HUES48 (cell line): ENCODE results near the gene MYPOP.
A peak's percentile ranks its signal among the peaks of the same experiment; 100 is the strongest.

ENCODE experiments used
- H3K27ac ChIP-seq: one replicate; pipeline ENCODE4 v1.7.0; 2013; ENCODE audit warnings: low read depth, low read length, inconsistent platforms
- H3K27me3 ChIP-seq: 2 replicates; pipeline ENCODE4 v1.6.1; 2013; ENCODE audit warnings: mild to moderate bottlenecking, low read length; ENCODE audit not compliant: control insufficient read depth, insufficient read depth
- H3K36me3 ChIP-seq: 2 replicates; pipeline ENCODE4 v1.6.1; 2013; ENCODE audit warnings: low read length; ENCODE audit not compliant: control insufficient read depth, insufficient read depth
- H3K4me1 ChIP-seq: 2 replicates; pipeline ENCODE4 v1.6.1; 2013; ENCODE audit warnings: mild to moderate bottlenecking, low read length; ENCODE audit not compliant: control insufficient read depth, insufficient read depth
- H3K4me3 ChIP-seq: 2 replicates; pipeline ENCODE4 v1.5.1; 2013; ENCODE audit warnings: mild to moderate bottlenecking, low read depth, low read length
- H3K9ac ChIP-seq: 2 replicates; pipeline ENCODE4 v1.6.1; 2013; ENCODE audit warnings: mild to moderate bottlenecking, low read depth, low read length, moderate library complexity
- H3K9me3 ChIP-seq: 2 replicates; pipeline ENCODE4 v1.6.1; 2013; ENCODE audit warnings: low read length; ENCODE audit not compliant: control insufficient read depth, insufficient read depth

The MYPOP gene

GRCh38 chr19:45881909-45882528 is 20.4 kb downstream of the MYPOP start:
- Histone ChIP-seq H3K27ac (peak overlapping the region; percentile 89), H3K9me3 (no peaks in the 10 kb centered on the region), H3K27me3 (no peaks in the 10 kb centered on the region), H3K4me3 (peak overlapping the region; percentile 66), H3K9ac (peak overlapping the region; percentile 35; the same call in 1 of the 2 replicates), H3K4me1 (peaks cover 17% of the 10 kb centered on the region), H3K36me3 (no peaks in the 10 kb centered on the region)

DNA sequence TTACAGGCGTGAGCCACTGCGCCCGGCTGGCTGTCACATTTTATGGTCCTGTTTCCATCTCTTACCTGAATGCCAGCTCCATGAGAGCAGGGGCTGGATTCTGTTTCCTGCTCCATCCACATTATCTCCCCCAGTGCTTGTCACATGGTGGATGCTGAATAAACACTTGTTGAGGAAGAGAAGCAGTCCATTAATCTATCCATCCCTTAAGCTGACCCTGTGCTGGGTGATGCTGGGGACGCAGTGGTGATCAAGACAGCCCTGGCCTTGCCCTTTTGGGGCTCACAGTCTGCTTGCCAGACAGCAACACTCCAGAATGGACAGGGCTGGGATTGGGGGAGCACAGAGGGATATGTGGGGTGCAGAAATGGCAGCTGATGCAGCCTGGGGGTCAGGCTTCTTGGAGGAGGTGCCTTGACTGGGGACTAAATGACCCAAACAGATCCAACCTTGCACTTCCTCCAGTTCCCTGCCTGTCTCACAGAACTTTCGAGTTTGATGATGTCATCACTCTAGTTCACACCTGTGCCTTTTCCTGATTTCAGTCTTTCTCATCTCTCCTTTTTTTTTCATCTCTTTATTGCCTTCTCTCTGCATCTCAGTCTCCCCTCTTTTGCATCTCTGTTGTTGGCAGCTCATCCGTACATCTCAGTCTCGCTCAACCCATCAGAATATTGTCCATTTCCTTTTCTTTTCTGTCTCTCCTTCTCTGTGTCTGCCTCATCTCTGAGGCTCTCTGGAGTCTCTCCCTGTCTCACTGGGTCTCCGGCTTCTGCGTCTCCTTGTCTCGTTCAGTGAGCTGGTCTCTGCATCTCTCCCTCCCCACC is 21.1 kb downstream of the MYPOP start:
- Histone ChIP-seq H3K27me3 (no peaks in the 10 kb centered on the region), H3K9me3 (no peaks in the 10 kb centered on the region), H3K4me3 (peak overlapping the region; percentile 66), H3K27ac (peak overlapping the region; percentile 34), H3K4me1 (peaks cover 19% of the 10 kb centered on the region), H3K9ac (no peak overlapping the region), H3K36me3 (no peaks in the 10 kb centered on the region)

DNA sequence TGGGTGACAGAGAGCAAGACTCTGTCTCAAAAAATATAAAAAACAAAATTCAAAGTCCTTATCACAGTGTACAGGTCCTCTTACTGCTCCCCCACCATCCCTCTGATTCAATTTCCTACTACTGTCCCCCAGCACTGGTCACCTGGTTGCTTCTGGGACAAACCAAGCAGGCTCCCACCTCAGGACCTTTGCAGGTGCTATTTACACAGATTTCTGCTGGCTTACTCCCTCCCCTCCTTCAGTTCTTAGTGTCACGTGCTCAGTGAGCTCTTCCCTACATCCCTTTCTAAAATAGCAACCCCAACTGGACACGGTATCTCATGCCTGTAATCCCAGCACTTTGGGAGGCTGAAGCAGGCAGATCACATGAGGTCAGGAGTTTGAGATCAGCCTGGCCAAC is 22.4 kb downstream of the MYPOP start:
- no peak overlapping the region for H3K4me3 ChIP-seq
- H3K4me1 ChIP-seq, result peaks cover 22% of the 10 kb centered on the region
- H3K36me3 ChIP-seq, result no peaks in the 10 kb centered on the region
- no peak overlapping the region for H3K9ac ChIP-seq
- no peak overlapping the region for H3K27ac ChIP-seq
- H3K9me3 ChIP-seq, result no peaks in the 10 kb centered on the region
- no peaks in the 10 kb centered on the region for H3K27me3 ChIP-seq

- H3K4me1 ChIP-seq, result peaks cover 22% of the 10 kb centered on the region
- no peaks in the 10 kb centered on the region for H3K9me3 ChIP-seq
- H3K9ac ChIP-seq, result no peak overlapping the region
- no peak overlapping the region for H3K27ac ChIP-seq
- H3K4me3 ChIP-seq, result no peak overlapping the region
- no peaks in the 10 kb centered on the region for H3K36me3 ChIP-seq
- H3K27me3 ChIP-seq, result no peaks in the 10 kb centered on the region
These were observed 23.4 kb downstream of the MYPOP start for GRCh38 chr19:45879055-45879454.

DNA sequence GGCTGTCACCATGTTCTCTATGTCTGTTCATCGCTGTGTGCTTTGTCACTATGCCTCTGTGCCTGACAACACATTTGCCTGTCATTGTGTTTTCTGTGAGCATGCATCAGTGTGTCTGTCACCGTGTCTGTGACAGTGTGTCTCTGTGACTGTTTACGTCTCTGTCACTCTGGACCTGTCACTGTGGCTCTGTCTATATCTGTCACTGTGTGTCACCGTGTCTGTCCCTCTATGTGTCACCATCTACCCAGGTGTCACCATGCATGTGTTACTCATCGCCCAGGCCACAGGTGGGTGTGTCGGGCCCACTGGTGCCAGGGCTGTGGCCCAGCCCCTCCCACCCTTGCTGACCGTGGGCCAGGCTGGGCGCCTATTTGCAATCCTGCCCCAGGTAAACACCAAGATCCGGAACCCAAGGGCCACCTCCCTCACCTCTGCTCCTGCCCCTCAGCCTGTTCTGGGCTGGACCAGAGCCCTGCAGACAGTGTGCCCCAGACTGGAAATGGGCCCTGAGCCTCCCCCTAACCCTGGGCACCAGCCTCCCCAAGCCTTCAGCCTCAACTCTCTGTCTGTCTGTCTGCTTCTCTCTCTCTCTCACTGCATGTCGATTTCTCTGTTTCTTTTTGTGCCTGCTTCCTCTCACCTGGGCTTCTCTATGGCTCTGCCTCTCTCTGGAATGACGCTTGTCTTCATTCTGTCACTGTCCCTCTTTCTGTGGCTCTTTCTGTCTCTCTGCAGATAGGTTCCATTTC is 24.2 kb downstream of the MYPOP start:
- no peaks in the 10 kb centered on the region for H3K9me3 ChIP-seq
- H3K4me1 ChIP-seq, result peaks cover 22% of the 10 kb centered on the region
- peaks cover 3% of the 10 kb centered on the region for H3K36me3 ChIP-seq
- no peaks in the 10 kb centered on the region for H3K27me3 ChIP-seq
- no peak overlapping the region for H3K4me3 ChIP-seq
- no peak overlapping the region for H3K9ac ChIP-seq
- H3K27ac ChIP-seq, result no peak overlapping the region

DNA sequence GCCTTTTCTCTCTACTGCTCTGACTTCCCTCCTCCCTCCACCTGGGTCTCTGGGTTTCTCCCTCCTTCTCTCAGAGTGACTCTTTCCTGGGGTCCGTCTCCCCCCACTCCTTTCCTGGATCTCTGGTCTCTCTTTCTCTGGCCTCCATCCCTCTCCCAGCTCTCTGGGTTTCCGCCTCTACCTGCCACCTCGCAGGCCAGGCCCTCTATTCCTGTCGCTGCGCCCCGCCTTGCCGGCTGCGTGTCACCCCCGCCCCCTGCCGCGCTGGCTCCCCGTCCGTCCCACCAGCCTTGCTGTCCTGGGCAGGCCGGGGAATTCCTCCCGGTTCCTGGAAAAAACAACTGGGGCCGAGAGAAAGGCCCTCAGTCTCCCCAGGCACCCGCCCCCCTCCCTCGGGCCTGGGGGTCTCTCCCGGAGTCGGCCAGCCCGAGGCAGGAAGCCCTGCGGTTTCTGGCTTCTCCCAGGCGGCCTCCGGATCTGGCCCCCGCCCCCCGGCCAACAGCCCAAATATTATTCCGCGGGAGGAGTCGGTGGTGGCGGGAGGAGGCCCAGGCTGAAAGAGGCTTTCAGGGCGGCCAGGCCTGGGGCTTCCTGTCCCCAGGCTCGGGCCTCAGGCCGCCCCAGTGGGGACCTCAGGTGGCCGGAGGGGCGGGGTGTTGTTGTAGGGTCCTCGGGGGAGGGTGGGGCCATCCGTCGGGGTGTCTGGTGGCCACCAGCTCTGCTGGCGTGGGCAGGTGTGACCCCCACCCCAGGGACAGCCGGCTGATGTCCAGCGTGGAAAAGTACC is 25.8 kb downstream of the MYPOP start:
- H3K36me3 ChIP-seq, result peaks cover 18% of the 10 kb centered on the region
- peak overlapping the region; percentile 52 for H3K4me3 ChIP-seq
- H3K4me1 ChIP-seq, result peaks cover 13% of the 10 kb centered on the region
- peak overlapping the region; percentile 67 for H3K27ac ChIP-seq
- H3K27me3 ChIP-seq, result no peaks in the 10 kb centered on the region
- no peaks in the 10 kb centered on the region for H3K9me3 ChIP-seq
- H3K9ac ChIP-seq, result peak overlapping the region; percentile 6; the same call in 1 of the 2 replicates

DNA sequence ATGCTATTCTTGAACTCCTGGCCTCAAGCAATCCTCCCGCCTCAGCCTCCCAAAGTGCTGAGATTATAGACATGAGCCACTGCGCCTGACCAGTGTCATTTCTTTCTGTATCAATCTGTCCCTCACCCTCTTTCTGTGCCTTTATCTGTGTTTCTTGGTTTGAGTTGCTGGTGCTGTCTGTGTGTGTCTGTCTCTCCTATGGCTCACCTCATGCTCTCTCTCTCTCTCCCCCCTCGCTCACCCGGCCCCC is 26.3 kb downstream of the MYPOP start:
- H3K27me3 ChIP-seq, result no peaks in the 10 kb centered on the region
- no peaks in the 10 kb centered on the region for H3K9me3 ChIP-seq
- H3K4me3 ChIP-seq, result peak overlapping the region; percentile 52; the same call in 1 of the 2 replicates
- no peak overlapping the region for H3K27ac ChIP-seq
- peaks cover 19% of the 10 kb centered on the region for H3K36me3 ChIP-seq
- H3K9ac ChIP-seq, result peak overlapping the region; percentile 6; the same call in 1 of the 2 replicates
- H3K4me1 ChIP-seq, result peaks cover 7% of the 10 kb centered on the region

- Histone ChIP-seq H3K36me3 (peaks cover 19% of the 10 kb centered on the region), H3K4me1 (peaks cover 5% of the 10 kb centered on the region; the same call in 1 of the 2 replicates), H3K9me3 (no peaks in the 10 kb centered on the region), H3K27ac (no peak overlapping the region), H3K4me3 (no peak overlapping the region), H3K27me3 (no peaks in the 10 kb centered on the region), H3K9ac (no peak overlapping the region)
These were observed 27.8 kb downstream of the MYPOP start for GRCh38 chr19:45874620-45874966.

DNA sequence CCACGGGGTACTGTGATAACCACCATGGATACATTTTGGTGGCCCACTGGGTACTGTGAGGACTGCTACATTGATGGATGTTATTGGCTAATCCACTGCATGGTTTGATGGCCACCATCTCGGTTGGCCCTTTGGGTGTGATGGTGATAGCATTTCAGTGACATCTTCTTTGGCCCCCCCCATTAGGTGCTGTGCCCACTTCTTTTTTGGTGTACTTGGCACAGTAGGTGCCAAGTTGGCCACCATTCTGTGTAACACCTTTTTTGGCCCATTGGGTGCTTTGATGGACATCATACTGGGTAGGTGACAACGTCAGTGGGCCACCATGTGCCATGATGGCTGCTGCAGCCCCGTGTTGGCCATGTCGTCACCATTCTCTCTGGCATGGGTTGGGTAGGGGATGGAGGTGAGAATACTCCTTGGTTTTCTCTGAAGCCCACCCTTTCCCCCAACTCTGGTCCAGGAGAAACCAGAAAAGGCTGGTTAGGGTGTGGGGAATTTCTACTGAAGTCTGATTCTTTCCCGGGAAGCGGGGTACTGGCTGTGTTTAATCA is 29.1 kb downstream of the MYPOP start:
- H3K4me1 ChIP-seq, result peaks cover 5% of the 10 kb centered on the region; the same call in 1 of the 2 replicates
- peaks cover 19% of the 10 kb centered on the region for H3K36me3 ChIP-seq
- H3K9ac ChIP-seq, result no peak overlapping the region
- H3K27me3 ChIP-seq, result no peaks in the 10 kb centered on the region
- no peak overlapping the region for H3K4me3 ChIP-seq
- no peaks in the 10 kb centered on the region for H3K9me3 ChIP-seq
- H3K27ac ChIP-seq, result peak overlapping the region; percentile 2

DNA sequence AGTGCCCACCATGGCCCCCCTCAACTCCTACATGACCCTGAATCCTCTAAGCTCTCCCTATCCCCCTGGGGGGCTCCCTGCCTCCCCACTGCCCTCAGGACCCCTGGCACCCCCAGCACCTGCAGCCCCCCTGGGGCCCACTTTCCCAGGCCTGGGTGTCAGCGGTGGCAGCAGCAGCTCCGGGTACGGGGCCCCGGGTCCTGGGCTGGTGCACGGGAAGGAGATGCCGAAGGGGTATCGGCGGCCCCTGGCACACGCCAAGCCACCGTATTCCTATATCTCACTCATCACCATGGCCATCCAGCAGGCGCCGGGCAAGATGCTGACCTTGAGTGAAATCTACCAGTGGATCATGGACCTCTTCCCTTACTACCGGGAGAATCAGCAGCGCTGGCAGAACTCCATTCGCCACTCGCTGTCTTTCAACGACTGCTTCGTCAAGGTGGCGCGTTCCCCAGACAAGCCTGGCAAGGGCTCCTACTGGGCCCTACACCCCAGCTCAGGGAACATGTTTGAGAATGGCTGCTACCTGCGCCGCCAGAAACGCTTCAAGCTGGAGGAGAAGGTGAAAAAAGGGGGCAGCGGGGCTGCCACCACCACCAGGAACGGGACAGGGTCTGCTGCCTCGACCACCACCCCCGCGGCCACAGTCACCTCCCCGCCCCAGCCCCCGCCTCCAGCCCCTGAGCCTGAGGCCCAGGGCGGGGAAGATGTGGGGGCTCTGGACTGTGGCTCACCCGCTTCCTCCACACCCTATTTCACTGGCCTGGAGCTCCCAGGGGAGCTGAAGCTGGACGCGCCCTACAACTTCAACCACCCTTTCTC is 30.1 kb downstream of the MYPOP start:
- Histone ChIP-seq H3K27me3 (no peaks in the 10 kb centered on the region), H3K4me1 (peaks cover 5% of the 10 kb centered on the region; the same call in 1 of the 2 replicates), H3K9ac (no peak overlapping the region), H3K27ac (no peak overlapping the region), H3K9me3 (no peaks in the 10 kb centered on the region), H3K4me3 (no peak overlapping the region), H3K36me3 (peaks cover 22% of the 10 kb centered on the region)
